Ishikawa (cell line): ENCODE results near the gene MYCL.

Experiments
- CEBPB ChIP-seq: IDR thresholded peaks from 2 replicates; pipeline ENCODE4 v1.6.1; 2012
- CREB1 ChIP-seq: IDR thresholded peaks from 2 replicates; pipeline ENCODE4 v1.6.1; 2012; ENCODE audit warnings: low read depth
- EGR1 ChIP-seq: IDR thresholded peaks from 2 replicates; pipeline ENCODE4 v1.6.1; 2012
- EP300 ChIP-seq: IDR thresholded peaks from 2 replicates; pipeline ENCODE4 v1.6.1; 2012; ENCODE audit warnings: borderline replicate concordance
- FOXM1 ChIP-seq: IDR thresholded peaks from 2 replicates; pipeline ENCODE4 v1.6.1; 2012; ENCODE audit warnings: low read depth, borderline replicate concordance
- MAX ChIP-seq: IDR thresholded peaks from 2 replicates; pipeline ENCODE4 v1.6.1; 2012
- NFIC ChIP-seq: IDR thresholded peaks from 2 replicates; pipeline ENCODE4 v1.6.1; 2012
- RAD21 ChIP-seq: IDR thresholded peaks from 2 replicates; pipeline ENCODE4 v1.6.1; 2012; ENCODE audit warnings: low read depth
- REST ChIP-seq: IDR thresholded peaks from 2 replicates; pipeline ENCODE4 v1.6.1; 2012; ENCODE audit warnings: low read depth, mild to moderate bottlenecking
- TAF1 ChIP-seq: IDR thresholded peaks from 2 replicates; pipeline ENCODE4 v1.6.1; 2012; ENCODE audit warnings: low read depth, mild to moderate bottlenecking
- TCF12 ChIP-seq: IDR thresholded peaks from 2 replicates; pipeline ENCODE4 v1.6.1; 2012; ENCODE audit warnings: low read depth
- TEAD4 ChIP-seq: IDR thresholded peaks from 2 replicates; pipeline ENCODE4 v1.6.1; 2012
- USF1 ChIP-seq: IDR thresholded peaks from 2 replicates; pipeline ENCODE4 v1.6.1; 2012
- YY1 ChIP-seq: IDR thresholded peaks from 2 replicates; pipeline ENCODE4 v1.6.1; 2012; ENCODE audit warnings: low read depth
- ZBTB7A ChIP-seq: IDR thresholded peaks from 2 replicates; pipeline ENCODE4 v1.6.1; 2012; ENCODE audit warnings: low read depth

MYCL gene

GRCh38 chr1:39852876-39853275, 48.8 kb downstream of the MYCL start:
- TF ChIP-seq USF1 (no peak), TEAD4 (no peak), CREB1 (no peak), CEBPB (no peak), YY1 (no peak), NFIC (no peak), RAD21 (no peak), REST (no peak), EP300 (no peak), ZBTB7A (no peak), MAX (no peak), TAF1 (no peak), TCF12 (no peak), FOXM1 (no peak), EGR1 (no peak)

GRCh38 chr1:39852214-39852791, 49.4 kb downstream of the MYCL start:
- TF ChIP-seq CEBPB (peak; percentile 97), TCF12 (peak; percentile 56), TEAD4 (peak; percentile 15; the same call in 1 of the 2 replicates), CREB1 (no peak), RAD21 (no peak), NFIC (peak; percentile 65), USF1 (no peak)

GRCh38 chr1:39850606-39851216, 51.0 kb downstream of the MYCL start:
- TF ChIP-seq EP300 (no peak), NFIC (no peak), RAD21 (no peak), ZBTB7A (no peak), YY1 (no peak), CREB1 (no peak), CEBPB (no peak), TEAD4 (no peak), TAF1 (no peak), MAX (no peak), USF1 (no peak), FOXM1 (no peak), TCF12 (no peak), EGR1 (no peak), REST (no peak)

GRCh38 chr1:39849203-39849602, 52.5 kb downstream of the MYCL start:
- TF ChIP-seq TAF1 = no peak
- TF ChIP-seq USF1 = no peak
- TF ChIP-seq FOXM1 = no peak
- TF ChIP-seq NFIC = no peak
- TF ChIP-seq REST = no peak
